T-cell (primary cell): ENCODE measurements around the gene DNM3. TPM values are rescaled to one million over a fixed set of nuclear protein-coding genes. Genes with fewer than 3 reads are reported as not detected.

ENCODE experiments used
- ATAC-seq, 4 experiments: fragments of 200-7000 bp in 3 of 4; fragments of 150-1000 bp in 1 of 4; cut with Tn5 transposase; replicated peaks in 1 of 4; 1 replicate in 3 of 4; 2 replicates in 1 of 4; pipeline ENCODE4 v1.10.0; 2021; ENCODE audit warnings: moderate library complexity in 3 of 4, mild to moderate bottlenecking in 2 of 4, moderate number of reproducible peaks in 1 of 4
- CTCF ChIA-PET, 2 donors: fragments of 300-600 bp; sonication (Branson Sonifier 250); formaldehyde crosslinking; loops; one replicate each; lab custom pipeline; 2022; ENCODE audit warnings: antibody characterized with exemption in 2 of 2; lab: Charles Lee
- POLR2A ChIA-PET, 2 donors: fragments of 300-600 bp; sonication (Branson Sonifier 250); formaldehyde crosslinking; loops; one replicate each; lab custom pipeline; 2022; ENCODE audit warnings: antibody characterized with exemption in 2 of 2; lab: Charles Lee
- DNase-seq, 35 experiments: peaks; one replicate each; pipeline versions ENCODE4 v3.0.0 to v3.0.0-alpha.2; 2013 to 2023
- H3K27ac ChIP-seq: one replicate; pipeline ENCODE4 v1.5.1; 2013; ENCODE audit warnings: low read length
- H3K27me3 ChIP-seq, 2 experiments: replicated peaks in 1 of 2; 1 replicate in 1 of 2; 2 replicates in 1 of 2; pipeline versions ENCODE4 v1.6.1 to v1.7.0; 2013; ENCODE audit warnings: low read length in 1 of 2, mixed read lengths in 1 of 2; ENCODE audit not compliant: control insufficient read depth in 2 of 2, insufficient read depth in 2 of 2; ENCODE audit errors: extremely low read depth in 1 of 2
- H3K36me3 ChIP-seq, 2 donors: 1 replicate in 1 of 2; 2 replicates in 1 of 2; pipeline versions ENCODE4 v1.6.1 to v1.7.0; 2013; ENCODE audit warnings: low read length in 1 of 2; ENCODE audit not compliant: control insufficient read depth in 2 of 2, insufficient read depth in 1 of 2; ENCODE audit errors: extremely low read depth in 1 of 2
- H3K4me1 ChIP-seq, 2 experiments: 1 replicate in 1 of 2; 2 replicates in 1 of 2; pipeline versions ENCODE4 v1.6.1 to v1.7.0; 2013; ENCODE audit warnings: low read length in 2 of 2, mixed read lengths in 1 of 2; ENCODE audit not compliant: insufficient read depth in 2 of 2, control insufficient read depth in 1 of 2; ENCODE audit errors: extremely low read depth in 1 of 2
- H3K4me3 ChIP-seq, 2 donors: 1 replicate in 1 of 2; 2 replicates in 1 of 2; pipeline versions ENCODE4 v1.5.1 to v1.7.0; 2013; ENCODE audit warnings: mild to moderate bottlenecking in 2 of 2, low read length in 1 of 2, moderate library complexity in 1 of 2; ENCODE audit not compliant: control insufficient read depth in 1 of 2; ENCODE audit errors: extremely low read depth in 1 of 2
- H3K9me3 ChIP-seq: 2 replicates; pipeline ENCODE4 v1.7.0; 2013
- H3K27ac Mint-ChIP-seq, 2 donors: one replicate each; pipeline ENCODE4 v1.8.0; 2020 to 2021; ENCODE audit warnings: mild to moderate bottlenecking in 2 of 2, mixed read lengths in 2 of 2
- H3K27me3 Mint-ChIP-seq, 2 donors: one replicate each; pipeline ENCODE4 v1.8.0; 2021 to 2022; ENCODE audit warnings: mixed read lengths in 2 of 2
- H3K36me3 Mint-ChIP-seq: one replicate; pipeline ENCODE4 v1.8.0; 2021; ENCODE audit warnings: mixed read lengths
- H3K4me1 Mint-ChIP-seq, 3 donors: one replicate each; pipeline ENCODE4 v1.8.0; 2020 to 2022; ENCODE audit warnings: mixed read lengths in 3 of 3, mild to moderate bottlenecking in 1 of 3
- H3K4me3 Mint-ChIP-seq, 3 donors: one replicate each; pipeline ENCODE4 v1.8.0; 2020 to 2022; ENCODE audit warnings: mild to moderate bottlenecking in 3 of 3, mixed read lengths in 3 of 3, moderate library complexity in 3 of 3
- H3K9me3 Mint-ChIP-seq, 3 donors: one replicate each; pipeline ENCODE4 v1.8.0; 2020 to 2022; ENCODE audit warnings: mixed read lengths in 3 of 3
- WGBS: methylation state at CpG from one replicate; pipeline ENCODE4 v1.1.5; 2013; ENCODE audit warnings: missing lambda C conversion rate; ENCODE audit not compliant: insufficient coverage; 5-methylcytosine and 5-hydroxymethylcytosine counted together
- total RNA-seq, 35 experiments: library from RNA in 6 of 35; stranded (reverse) in 6 of 35; fragments of 120-200 nt in 1 of 35; gene quantifications; one replicate each; pipeline versions ENCODE4 v1.2.1 to v1.2.4 and lab custom pipeline; 2013 to 2026

DNM3 gene
- total RNA-seq, 5 donors from 2014 or later (not counting 1 experiment from before 2014, with no cell fraction given) = 2.0 to 2.8 (median 2.4) TPM

GRCh38 chr1:171961861-171962260 is 120.6 kb downstream of the DNM3 start:
- no peaks in the 10 kb centered on the region for H3K9me3 ChIP-seq
- Mint-ChIP-seq H3K4me3 (no peak overlapping the region), H3K27me3 (no peaks in the 10 kb centered on the region), H3K27ac (no peak overlapping the region), H3K9me3 (no peaks in the 10 kb centered on the region), H3K4me1 (no peaks in the 10 kb centered on the region), H3K36me3 (no peaks in the 10 kb centered on the region)
- CTCF ChIA-PET = no interaction called here
- no peaks in the 10 kb centered on the region for H3K27me3 ChIP-seq
- ATAC-seq = no peak
- H3K36me3 ChIP-seq = no peaks in the 10 kb centered on the region
- POLR2A ChIA-PET = no interaction called here
- no peak overlapping the region for H3K27ac ChIP-seq
- H3K4me3 ChIP-seq = no peak overlapping the region
- no peak for DNase-seq
- H3K4me1 ChIP-seq = no peaks in the 10 kb centered on the region
- no CpG with 5 or more reads among the region's 1 CpG for WGBS

- Mint-ChIP-seq H3K9me3 (no peaks in the 10 kb centered on the region), H3K27ac (no peak overlapping the region)
These were observed 122.5 kb downstream of the DNM3 start for GRCh38 chr1:171963762-171964161.

DNA sequence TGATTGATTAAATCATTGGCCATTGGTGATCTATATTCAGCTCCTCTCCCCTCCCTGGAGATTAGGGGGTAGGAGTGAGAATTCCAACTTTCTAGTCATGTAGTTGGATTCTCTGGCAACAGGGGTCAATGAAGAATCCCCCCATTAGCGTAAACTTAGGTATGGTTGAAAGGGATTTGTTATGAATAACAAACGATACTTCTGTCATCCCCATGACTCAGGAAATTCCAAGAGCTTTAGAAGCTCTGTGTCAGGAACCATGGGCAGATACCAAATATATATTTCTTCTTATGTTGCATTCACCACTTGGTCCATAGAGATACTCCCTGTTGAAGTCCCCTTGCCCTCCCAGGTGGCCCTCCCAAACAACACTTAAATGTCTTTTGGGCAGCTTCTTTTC is 124.5 kb downstream of the DNM3 start:
- H3K9me3 ChIP-seq = no peaks in the 10 kb centered on the region
- ATAC-seq (no peak), DNase-seq (no peak)
- no peaks in the 10 kb centered on the region for H3K4me1 ChIP-seq
- no peak overlapping the region for H3K27ac ChIP-seq
- Mint-ChIP-seq H3K36me3 (no peaks in the 10 kb centered on the region), H3K27ac (no peak overlapping the region), H3K9me3 (no peaks in the 10 kb centered on the region), H3K4me3 (no peak overlapping the region), H3K27me3 (peaks cover 0 to 3% of the 10 kb centered on the region in 2 donors), H3K4me1 (no peaks in the 10 kb centered on the region)
- WGBS = no CpG with 5 or more reads among the region's 2 CpGs
- H3K36me3 ChIP-seq = no peaks in the 10 kb centered on the region
- H3K27me3 ChIP-seq = no peaks in the 10 kb centered on the region
- CTCF ChIA-PET = interaction anchor here (0.6 to 1.5 kb wide), 2 partner anchors 37 to 474 kb away, joined by 3 read pairs; no protein-coding TSS in a partner anchor
- POLR2A ChIA-PET = interaction anchor here in 1 of 2 donors (0.7 kb wide), 1 partner anchor 11 kb away, joined by 4 read pairs; no protein-coding TSS in a partner anchor
- no peak overlapping the region for H3K4me3 ChIP-seq

More at GRCh38 chr1:171963762-171964161, 122.5 kb downstream of the DNM3 start:
- no peaks in the 10 kb centered on the region for H3K4me1 ChIP-seq
- no peak overlapping the region for H3K27ac ChIP-seq
- ATAC-seq (no peak), DNase-seq (no peak)
- POLR2A ChIA-PET = no interaction called here
- Mint-ChIP-seq H3K36me3 (no peaks in the 10 kb centered on the region), H3K4me3 (no peak overlapping the region), H3K4me1 (no peaks in the 10 kb centered on the region), H3K27me3 (no peaks in the 10 kb centered on the region)
- H3K4me3 ChIP-seq = no peak overlapping the region
- no peaks in the 10 kb centered on the region for H3K36me3 ChIP-seq
- H3K27me3 ChIP-seq = no peaks in the 10 kb centered on the region
- no CpG with 5 or more reads among the region's 1 CpG for WGBS
- H3K9me3 ChIP-seq = no peaks in the 10 kb centered on the region
- CTCF ChIA-PET = no interaction called here

GRCh38 chr1:171966426-171967220 is 125.3 kb downstream of the DNM3 start:
- H3K27ac Mint-ChIP-seq = no peak overlapping the region
- ChIA-PET POLR2A (no interaction called here), CTCF (interaction anchor here in 1 of 2 donors (1.5 kb wide), 1 partner anchor 36 kb away, joined by 3 read pairs; no protein-coding TSS in a partner anchor)
- H3K4me3 Mint-ChIP-seq = no peak overlapping the region
- Histone ChIP-seq H3K9me3 (no peaks in the 10 kb centered on the region), H3K4me3 (no peak overlapping the region), H3K27ac (no peak overlapping the region), H3K4me1 (no peaks in the 10 kb centered on the region), H3K27me3 (no peaks in the 10 kb centered on the region), H3K36me3 (no peaks in the 10 kb centered on the region)
- ATAC-seq (no peak), DNase-seq (no peak)
- 83% methylated on average over 1 of the region's 3 CpGs for WGBS
- no peaks in the 10 kb centered on the region for H3K4me1 Mint-ChIP-seq
- no peaks in the 10 kb centered on the region for H3K9me3 Mint-ChIP-seq
- peaks cover 3% of the 10 kb centered on the region in 2 donors for H3K27me3 Mint-ChIP-seq
- no peaks in the 10 kb centered on the region for H3K36me3 Mint-ChIP-seq

- POLR2A ChIA-PET = interaction anchor here in 1 of 2 donors (0.7 kb wide), 1 partner anchor 977 kb away, joined by 3 read pairs; no protein-coding TSS in a partner anchor
- no peak overlapping the region for H3K27ac Mint-ChIP-seq
- CTCF ChIA-PET = no interaction called here
These were observed 127.9 kb downstream of the DNM3 start for GRCh38 chr1:171969226-171969625.

DNA sequence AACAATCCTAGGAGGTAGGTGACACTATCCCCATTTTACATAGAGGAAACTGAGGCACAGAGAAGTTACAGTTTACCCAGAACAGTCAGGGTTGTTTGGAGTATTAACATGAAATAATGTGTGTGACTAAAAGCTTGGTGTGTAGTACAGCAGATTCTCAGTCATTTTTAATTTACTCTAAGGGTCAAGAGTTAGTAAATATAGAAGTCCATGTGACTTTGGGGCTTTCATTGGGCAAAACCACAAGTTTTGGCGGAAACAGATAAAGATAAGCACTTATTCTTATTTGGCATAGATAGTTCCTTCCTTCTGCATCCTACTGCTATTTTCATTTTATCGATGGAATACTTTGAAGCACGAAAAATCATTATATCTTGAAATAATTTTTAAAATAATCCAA is 128.5 kb downstream of the DNM3 start:
- H3K4me3 Mint-ChIP-seq = no peak overlapping the region
- Histone ChIP-seq H3K9me3 (no peaks in the 10 kb centered on the region), H3K27me3 (no peaks in the 10 kb centered on the region), H3K27ac (no peak overlapping the region), H3K36me3 (no peaks in the 10 kb centered on the region), H3K4me1 (no peaks in the 10 kb centered on the region), H3K4me3 (no peak overlapping the region)
- H3K4me1 Mint-ChIP-seq = no peaks in the 10 kb centered on the region
- H3K36me3 Mint-ChIP-seq = no peaks in the 10 kb centered on the region
- ATAC-seq (no peak), DNase-seq (no peak)
- ChIA-PET POLR2A (interaction anchor here in 1 of 2 donors (0.7 kb wide), 1 partner anchor 976 kb away, joined by 3 read pairs; no protein-coding TSS in a partner anchor), CTCF (no interaction called here)
- H3K9me3 Mint-ChIP-seq = no peaks in the 10 kb centered on the region
- peaks cover 8 to 9% of the 10 kb centered on the region in 2 donors for H3K27me3 Mint-ChIP-seq
- no peak overlapping the region for H3K27ac Mint-ChIP-seq
- WGBS = no CpG with 5 or more reads among the region's 3 CpGs

More at GRCh38 chr1:171969226-171969625, 127.9 kb downstream of the DNM3 start:
- Mint-ChIP-seq H3K27me3 (peaks cover 6 to 9% of the 10 kb centered on the region in 2 donors), H3K36me3 (no peaks in the 10 kb centered on the region), H3K9me3 (no peaks in the 10 kb centered on the region), H3K4me1 (no peaks in the 10 kb centered on the region), H3K4me3 (no peak overlapping the region)
- H3K27ac ChIP-seq = no peak overlapping the region
- ATAC-seq (no peak), DNase-seq (no peak)
- 40% methylated on average over 1 of the region's 2 CpGs for WGBS
- H3K36me3 ChIP-seq = no peaks in the 10 kb centered on the region
- H3K4me1 ChIP-seq = no peaks in the 10 kb centered on the region
- H3K4me3 ChIP-seq = no peak overlapping the region
- H3K9me3 ChIP-seq = no peaks in the 10 kb centered on the region
- no peaks in the 10 kb centered on the region for H3K27me3 ChIP-seq
